GM18505 (cell line): ENCODE measurements around the gene C20orf202.

ENCODE experiments used
- ATAC-seq: cut with Tn5 transposase; IDR thresholded peaks from one replicate; pipeline ENCODE4 v1.9.1; 2021; ENCODE audit not compliant: unreplicated experiment
- POLR2A ChIP-seq: IDR thresholded peaks from 4 replicates; pipeline ENCODE4 v1.6.1; 2011; ENCODE audit warnings: borderline replicate concordance; ENCODE audit not compliant: insufficient read depth, insufficient read length; ENCODE audit errors: extremely low read depth

Gene C20orf202

GRCh38 chr20:1202762-1203504 is at the start of gene C20orf202:
TSS of gene C20orf202 (plus strand) at chr20:1203454. CDS start at chr20:1203586, 132 bp downstream.
- no peak for ATAC-seq

GRCh38 chr20:1154226-1154625 is 49.0 kb upstream of the C20orf202 start:
- ATAC-seq, result no peak

More at GRCh38 chr20:1202762-1203504, at the start of gene C20orf202:
- no peak for TF ChIP-seq POLR2A

GRCh38 chr20:1154691-1155090 is 48.6 kb upstream of the C20orf202 start:
- no peak for ATAC-seq
- no peak for TF ChIP-seq POLR2A

More at GRCh38 chr20:1154226-1154625, 49.0 kb upstream of the C20orf202 start:
- TF ChIP-seq POLR2A, result no peak

DNA sequence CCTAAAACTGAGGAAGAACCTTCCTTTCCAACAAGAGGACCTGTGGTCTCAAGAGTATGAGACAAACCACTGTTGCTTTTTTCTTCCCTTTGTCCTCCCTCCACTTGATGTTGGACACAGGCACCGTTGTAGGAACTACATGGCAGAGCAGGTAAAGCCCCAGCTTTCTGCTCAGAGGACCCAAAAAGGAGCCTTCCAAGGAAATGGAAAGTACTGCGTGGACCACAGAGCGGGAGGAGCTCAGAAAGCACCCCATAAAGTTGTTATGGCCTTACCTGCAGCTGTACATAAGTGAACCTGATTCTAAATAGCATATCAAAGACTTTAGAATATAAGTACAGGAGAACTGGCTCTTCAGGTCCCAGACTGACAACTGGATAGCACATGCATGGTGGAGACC is 47.9 kb upstream of the C20orf202 start:
- no peak for TF ChIP-seq POLR2A
- ATAC-seq, result no peak

GRCh38 chr20:1160496-1160895 is 42.8 kb upstream of the C20orf202 start:
- no peak for ATAC-seq
- no peak for TF ChIP-seq POLR2A

DNA sequence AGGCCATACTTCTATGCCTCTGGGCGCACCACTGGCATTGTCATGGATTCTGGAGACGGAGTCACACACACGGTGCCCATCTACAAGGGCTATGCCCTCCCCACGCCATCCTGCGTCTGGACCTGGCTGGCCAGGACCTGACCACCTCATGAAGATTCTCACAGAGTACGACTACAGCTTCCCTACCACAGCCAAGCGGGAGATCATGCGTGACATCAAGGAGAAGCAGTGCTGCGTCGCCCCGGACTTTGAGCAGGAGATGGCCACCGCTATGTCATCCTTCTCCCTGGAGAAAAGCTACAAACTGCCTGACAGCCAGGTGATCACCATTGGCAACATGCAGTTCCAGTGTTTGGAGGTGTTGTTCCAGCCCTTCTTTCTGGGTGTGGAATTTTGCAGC is 42.3 kb upstream of the C20orf202 start:
- ATAC-seq, result no peak
- TF ChIP-seq POLR2A, result no peak

- no peak for ATAC-seq
- TF ChIP-seq POLR2A, result no peak
These were observed 40.1 kb upstream of the C20orf202 start for GRCh38 chr20:1163105-1163504.

- TF ChIP-seq POLR2A, result no peak
- ATAC-seq, result no peak
These were observed 39.6 kb upstream of the C20orf202 start for GRCh38 chr20:1163653-1164052.

DNA sequence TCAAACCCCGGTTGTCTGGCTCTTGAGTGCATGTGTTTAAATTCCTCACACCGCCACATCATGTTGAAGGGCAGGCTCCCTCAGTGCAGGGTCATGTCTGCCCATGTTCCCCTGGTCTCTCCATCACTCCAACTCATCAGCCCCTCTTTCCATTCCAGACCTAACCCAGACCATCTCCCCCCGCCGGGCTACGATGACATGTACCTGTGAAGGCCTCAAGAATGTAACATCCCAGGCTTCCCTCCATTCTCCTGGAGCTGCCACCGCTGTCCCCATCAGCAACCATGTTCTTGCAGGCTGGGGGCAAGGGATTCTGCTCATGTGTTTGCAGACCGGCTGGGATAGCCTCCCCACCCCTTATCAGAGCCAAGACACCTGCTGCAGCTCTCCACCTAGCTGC is 38.4 kb upstream of the C20orf202 start:
- TF ChIP-seq POLR2A, result no peak
- ATAC-seq, result no peak

DNA sequence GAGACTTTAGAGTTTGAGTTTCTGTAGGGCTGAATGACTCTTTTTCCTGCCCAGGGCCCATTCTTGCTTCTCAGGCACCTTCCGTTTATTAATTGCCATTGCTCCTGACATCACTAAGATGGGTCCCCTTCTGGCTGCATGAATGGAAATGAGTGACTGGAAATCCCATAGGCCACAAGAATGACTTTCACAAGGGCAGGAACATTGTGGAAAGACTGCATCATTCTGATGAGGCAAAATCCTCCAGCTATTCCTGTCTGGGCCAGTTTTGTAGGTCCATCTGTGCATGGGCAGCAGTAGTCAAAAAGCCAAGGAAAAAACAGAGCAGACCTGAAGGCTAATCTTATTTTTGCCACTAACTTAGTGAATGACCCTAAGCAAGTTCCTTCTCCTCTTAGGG is 37.7 kb upstream of the C20orf202 start:
- TF ChIP-seq POLR2A, result no peak
- ATAC-seq, result no peak

- no peak for TF ChIP-seq POLR2A
These were observed 37.3 kb upstream of the C20orf202 start for GRCh38 chr20:1165941-1166340.

GRCh38 chr20:1166948-1167720 is 36.1 kb upstream of the C20orf202 start:
- TF ChIP-seq POLR2A, result no peak
- no peak for ATAC-seq

More at GRCh38 chr20:1165941-1166340, 37.3 kb upstream of the C20orf202 start:
- ATAC-seq, result no peak

- no peak for TF ChIP-seq POLR2A
- no peak for ATAC-seq
These were observed 34.0 kb upstream of the C20orf202 start for GRCh38 chr20:1169224-1169623.
